ENCODE data around the gene NGEF. TPM values are rescaled to one million over a fixed set of nuclear protein-coding genes. Genes with fewer than 3 reads are reported as not detected.

NGEF gene
- total RNA-seq, 3 donors from 2014 or later, result 20.1 to 67.5 (median 38.0) TPM

DNA sequence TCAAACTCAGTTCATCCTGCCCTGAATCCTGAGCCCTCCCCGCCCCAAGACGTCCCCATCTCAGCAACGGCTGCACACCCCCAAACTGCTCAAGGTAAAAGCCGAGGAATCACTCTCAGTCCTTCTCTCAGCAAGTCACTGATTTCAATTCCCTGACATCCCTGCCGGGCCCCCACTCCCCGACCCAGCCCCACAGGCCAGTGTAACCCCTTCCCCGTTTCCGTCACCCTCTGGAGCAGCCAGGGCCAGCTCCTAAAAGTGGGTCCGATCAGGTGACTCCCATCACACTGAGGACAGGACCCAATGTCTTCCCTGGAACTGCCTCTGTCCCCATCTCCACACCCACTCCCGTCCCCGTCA, 122.5 kb downstream of the NGEF start:
- TF ChIP-seq, protein P1, sequence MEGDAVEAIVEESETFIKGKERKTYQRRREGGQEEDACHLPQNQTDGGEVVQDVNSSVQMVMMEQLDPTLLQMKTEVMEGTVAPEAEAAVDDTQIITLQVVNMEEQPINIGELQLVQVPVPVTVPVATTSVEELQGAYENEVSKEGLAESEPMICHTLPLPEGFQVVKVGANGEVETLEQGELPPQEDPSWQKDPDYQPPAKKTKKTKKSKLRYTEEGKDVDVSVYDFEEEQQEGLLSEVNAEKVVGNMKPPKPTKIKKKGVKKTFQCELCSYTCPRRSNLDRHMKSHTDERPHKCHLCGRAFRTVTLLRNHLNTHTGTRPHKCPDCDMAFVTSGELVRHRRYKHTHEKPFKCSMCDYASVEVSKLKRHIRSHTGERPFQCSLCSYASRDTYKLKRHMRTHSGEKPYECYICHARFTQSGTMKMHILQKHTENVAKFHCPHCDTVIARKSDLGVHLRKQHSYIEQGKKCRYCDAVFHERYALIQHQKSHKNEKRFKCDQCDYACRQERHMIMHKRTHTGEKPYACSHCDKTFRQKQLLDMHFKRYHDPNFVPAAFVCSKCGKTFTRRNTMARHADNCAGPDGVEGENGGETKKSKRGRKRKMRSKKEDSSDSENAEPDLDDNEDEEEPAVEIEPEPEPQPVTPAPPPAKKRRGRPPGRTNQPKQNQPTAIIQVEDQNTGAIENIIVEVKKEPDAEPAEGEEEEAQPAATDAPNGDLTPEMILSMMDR (IDR thresholded peaks at IDR 0.05), result no peak
- intact Hi-C loops (cut with DNase I, micrococcal nuclease), result no loop called here
- Histone ChIP-seq H3K9me3 (no peaks in the 10 kb centered on the region), H3K4me3 (no peak overlapping the region), H3K4me1 (ENCODE audit: low read depth) (no peaks in the 10 kb centered on the region), H3K36me3 (ENCODE audit: low read depth) (no peaks in the 10 kb centered on the region)
- ATAC-seq (no peak), DNase-seq (peak in 1 of 3 donors; percentile 17)

DNA sequence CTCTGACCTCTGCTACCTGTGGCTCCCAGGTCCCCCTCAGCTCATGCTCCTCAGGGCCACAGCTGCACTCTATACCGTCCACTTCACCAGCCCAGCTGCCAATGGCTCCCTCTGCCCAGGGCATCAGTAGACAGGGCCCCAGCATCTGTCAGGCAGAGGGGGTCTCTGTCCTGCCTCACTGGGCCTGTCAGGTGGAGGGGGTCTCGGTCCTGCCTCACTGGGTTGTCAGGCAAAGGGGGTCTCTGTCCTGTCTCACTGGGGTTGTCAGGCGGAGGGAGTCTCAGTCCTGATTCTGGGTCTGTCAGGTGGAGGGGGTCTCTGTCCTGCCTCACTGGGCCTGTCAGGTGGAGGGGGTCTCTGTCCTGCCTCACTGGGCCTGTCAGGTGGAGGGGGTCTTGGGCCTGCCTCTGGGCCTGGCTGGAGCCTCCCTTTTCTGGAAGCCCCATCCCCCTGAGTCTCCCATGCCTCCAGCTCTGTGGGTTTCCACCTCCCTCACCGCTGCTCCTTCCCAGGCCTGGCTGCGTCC, 123.1 kb downstream of the NGEF start:
- ATAC-seq (no peak), DNase-seq (peak in 1 of 3 donors; percentile 32)
- Histone ChIP-seq H3K4me3 (no peak overlapping the region), H3K9me3 (no peaks in the 10 kb centered on the region), H3K36me3 (ENCODE audit: low read depth) (no peaks in the 10 kb centered on the region), H3K4me1 (ENCODE audit: low read depth) (no peaks in the 10 kb centered on the region)
- intact Hi-C loops (cut with DNase I, micrococcal nuclease), result no loop called here
- TF ChIP-seq, protein P1 (IDR thresholded peaks at IDR 0.05), result no peak

DNA sequence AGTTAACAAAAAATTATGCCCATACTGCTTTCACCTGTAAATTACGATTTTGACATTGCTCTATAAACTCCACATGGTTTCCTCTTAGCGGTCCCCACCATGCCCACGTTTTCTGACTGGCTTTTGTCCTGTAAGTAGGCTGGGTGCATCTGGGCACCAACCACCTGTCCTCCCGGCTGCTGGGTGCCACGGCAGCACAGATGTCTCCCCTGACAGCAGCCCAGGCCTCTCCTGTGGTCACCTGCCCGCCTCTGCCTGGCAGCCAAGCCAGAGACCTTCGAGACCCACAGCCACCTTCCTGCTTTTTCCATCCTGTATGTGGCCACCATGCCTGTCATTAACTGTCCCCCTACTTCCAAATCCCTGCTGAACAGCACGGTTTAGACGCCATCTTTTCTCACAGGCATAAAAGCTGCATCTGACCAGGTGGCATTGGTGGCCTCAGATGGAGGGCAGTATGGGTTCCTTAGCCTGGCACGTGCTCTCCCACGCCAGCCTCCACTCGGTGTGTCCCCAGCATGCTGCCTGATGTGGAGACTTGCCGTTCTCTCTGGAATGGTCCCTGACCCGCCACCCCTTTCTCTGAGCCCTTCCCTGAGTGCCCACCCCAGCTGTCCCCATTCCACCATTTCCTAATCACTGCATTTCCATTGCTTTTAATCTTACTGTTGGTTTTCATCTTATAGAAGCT, 124.1 kb downstream of the NGEF start:
- DNase-seq (peak in 1 of 3 donors; percentile 22), ATAC-seq (no peak)
- no peaks in the 10 kb centered on the region for H3K4me1 ChIP-seq (ENCODE audit: low read depth)
- intact Hi-C loops (cut with DNase I, micrococcal nuclease), result no loop called here
- no peaks in the 10 kb centered on the region for H3K36me3 ChIP-seq (ENCODE audit: low read depth)
- no peak overlapping the region for H3K4me3 ChIP-seq
- H3K9me3 ChIP-seq, result no peaks in the 10 kb centered on the region
- TF ChIP-seq, protein P1 (IDR thresholded peaks at IDR 0.05), result no peak

DNA sequence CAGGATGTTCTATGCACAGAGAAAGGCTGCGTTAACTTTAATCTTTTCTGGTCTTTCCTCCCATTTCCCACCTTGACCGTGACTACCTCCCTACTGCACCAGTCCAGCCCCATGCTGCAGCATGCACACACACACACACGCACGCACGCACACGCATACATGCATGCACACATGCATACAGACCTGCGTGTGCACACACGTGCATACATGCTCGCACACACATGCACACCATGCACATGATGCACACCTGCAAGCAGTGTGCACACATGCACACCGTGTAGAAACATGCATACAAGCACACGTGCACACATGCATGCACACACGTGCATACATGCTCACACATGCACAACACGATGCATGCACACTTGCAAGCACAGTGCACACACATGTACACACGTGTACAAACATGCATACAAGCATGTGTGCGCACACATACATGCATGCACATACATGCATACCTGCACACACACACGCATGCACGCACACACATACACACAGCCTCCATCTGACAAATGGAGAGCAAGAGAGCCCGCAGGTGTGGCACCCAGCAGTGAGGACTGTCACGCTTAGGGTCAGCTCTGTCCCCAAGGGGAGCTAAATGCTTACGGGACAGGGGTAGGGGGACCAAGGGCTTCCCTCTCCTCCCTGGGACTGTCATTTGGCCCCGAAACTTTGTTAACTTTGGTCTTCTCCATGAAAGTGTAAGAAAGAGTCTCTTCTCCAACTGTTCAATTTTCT, 124.8 kb downstream of the NGEF start:
- intact Hi-C loops (cut with DNase I, micrococcal nuclease), result no loop called here
- no peak for ATAC-seq

DNA sequence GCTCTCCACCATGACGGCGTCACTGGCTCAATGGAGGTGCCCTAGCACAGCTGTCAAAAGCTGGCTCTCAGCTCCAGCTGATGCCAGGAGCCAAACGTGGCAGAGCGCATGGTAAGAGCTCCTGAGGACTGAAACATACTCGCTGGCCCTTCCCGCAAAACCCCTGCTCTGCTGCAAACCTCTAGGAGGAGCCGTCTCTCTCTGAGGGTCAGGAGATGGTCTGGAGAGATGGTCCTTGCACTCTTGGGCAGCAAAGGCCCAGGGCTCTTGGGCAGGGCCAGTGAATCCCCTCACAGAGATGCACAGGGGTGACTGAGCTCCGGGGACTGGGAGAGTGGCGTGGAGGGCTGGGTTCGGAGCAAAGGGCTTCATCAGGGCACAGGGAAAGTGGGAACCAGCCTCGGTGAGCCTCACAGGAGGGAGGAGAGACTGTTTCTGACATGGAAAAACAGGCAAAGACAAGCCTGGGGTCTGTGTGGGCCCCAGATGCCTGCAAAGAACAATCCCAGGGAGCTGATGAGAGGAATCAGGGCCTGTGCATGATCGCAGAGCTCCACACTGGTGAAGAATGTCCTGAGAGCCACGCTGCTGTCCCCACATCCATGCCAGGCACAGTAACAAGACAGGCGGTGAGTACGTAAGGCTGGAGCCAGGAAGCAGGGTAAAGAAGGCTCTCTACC, 125.7 kb downstream of the NGEF start:
- ATAC-seq (no peak), DNase-seq (peak in 1 of 3 donors; percentile 4)
- TF ChIP-seq, protein P1 (IDR thresholded peaks at IDR 0.05), result no peak
- Histone ChIP-seq H3K4me1 (ENCODE audit: low read depth) (no peaks in the 10 kb centered on the region), H3K9me3 (no peaks in the 10 kb centered on the region), H3K36me3 (ENCODE audit: low read depth) (no peaks in the 10 kb centered on the region), H3K4me3 (no peak overlapping the region)
- intact Hi-C loops (cut with DNase I, micrococcal nuclease), result no loop called here

More for the DNA sequence above, 124.8 kb downstream of the NGEF start:
- peak in 2 of 3 donors; percentile 8 to 20 for DNase-seq
- Histone ChIP-seq H3K4me1 (ENCODE audit: low read depth) (no peaks in the 10 kb centered on the region), H3K9me3 (no peaks in the 10 kb centered on the region), H3K4me3 (no peak overlapping the region), H3K36me3 (ENCODE audit: low read depth) (no peaks in the 10 kb centered on the region)
- TF ChIP-seq, protein P1 (IDR thresholded peaks at IDR 0.05), result no peak

All from mucosa of descending colon (tissue), 3 donors.